HFFc6 (cell line): ENCODE measurements around the gene MVB12B. TPM values are rescaled to one million over a fixed set of nuclear protein-coding genes. Genes with fewer than 3 reads are reported as not detected.

Source experiments
- DNase-seq: peaks from one replicate; pipeline ENCODE4 v3.0.0-alpha.2; 2018
- H3K27ac Mint-ChIP-seq: 2 replicates; pipeline ENCODE4 v1.8.0; 2020; ENCODE audit warnings: mild to moderate bottlenecking, mixed read lengths
- H3K27me3 Mint-ChIP-seq: 2 replicates; pipeline ENCODE4 v1.8.0; 2021; ENCODE audit warnings: mild to moderate bottlenecking, moderate library complexity, mixed read lengths; ENCODE audit not compliant: insufficient read depth
- H3K36me3 Mint-ChIP-seq: 2 replicates; pipeline ENCODE4 v1.8.0; 2021; ENCODE audit warnings: low read depth, mixed read lengths
- H3K4me1 Mint-ChIP-seq: 2 replicates; pipeline ENCODE4 v1.8.0; 2020; ENCODE audit warnings: low read depth, mixed read lengths
- H3K4me3 Mint-ChIP-seq: 2 replicates; pipeline ENCODE4 v1.8.0; 2020; ENCODE audit warnings: mild to moderate bottlenecking, moderate library complexity, mixed read lengths
- H3K9me3 Mint-ChIP-seq: 2 replicates; pipeline ENCODE4 v1.8.0; 2020; ENCODE audit warnings: mild to moderate bottlenecking, mixed read lengths
- CTCF ChIP-seq: fragments of 200-600 bp; sonication (generic); IDR thresholded peaks from 2 replicates; pipeline ENCODE4 v1.5.0; 2021; ENCODE audit warnings: antibody characterized with exemption, mild to moderate bottlenecking
- total RNA-seq, 6 experiments: library from RNA; stranded (reverse); fragmentation: NEBNext Ultra II Directional; extraction: Animal tissue kit (Norgen Biotek cat#: 25700); gene quantifications; 2 replicates in 1 of 6; 3 replicates in 5 of 6; pipeline ENCODE4 v1.2.3, GENCODE V29; 2021

The MVB12B gene
- total RNA-seq, 6 experiments from 2014 or later: 4.4 to 8.3 (median 6.7) TPM

GRCh38 chr9:126295516-126295915, 31.1 kb upstream of the MVB12B start:
- no peak overlapping the region for H3K4me3 Mint-ChIP-seq
- H3K9me3 Mint-ChIP-seq: no peaks in the 10 kb centered on the region
- no peak for DNase-seq
- peaks cover 44% of the 10 kb centered on the region for H3K27me3 Mint-ChIP-seq
- no peaks in the 10 kb centered on the region for H3K36me3 Mint-ChIP-seq
- no peak overlapping the region for H3K27ac Mint-ChIP-seq
- TF ChIP-seq CTCF: no peak
- H3K4me1 Mint-ChIP-seq: no peaks in the 10 kb centered on the region

- H3K27me3 Mint-ChIP-seq: peaks cover 39% of the 10 kb centered on the region
- no peak for TF ChIP-seq CTCF
- no peak overlapping the region for H3K27ac Mint-ChIP-seq
- H3K4me3 Mint-ChIP-seq: no peak overlapping the region
- no peaks in the 10 kb centered on the region for H3K36me3 Mint-ChIP-seq
- no peaks in the 10 kb centered on the region for H3K9me3 Mint-ChIP-seq
- no peak for DNase-seq
- H3K4me1 Mint-ChIP-seq: no peaks in the 10 kb centered on the region
Observed at GRCh38 chr9:126295936-126296600, 30.6 kb upstream of the MVB12B start.

GRCh38 chr9:126296687-126297086, 29.9 kb upstream of the MVB12B start:
- Mint-ChIP-seq H3K4me3 (no peak overlapping the region), H3K36me3 (no peaks in the 10 kb centered on the region)

GRCh38 chr9:126297661-126298060, 29.0 kb upstream of the MVB12B start:
- Mint-ChIP-seq H3K9me3 (no peaks in the 10 kb centered on the region), H3K27ac (no peak overlapping the region), H3K36me3 (no peaks in the 10 kb centered on the region), H3K4me1 (no peaks in the 10 kb centered on the region), H3K4me3 (no peak overlapping the region), H3K27me3 (peaks cover 30% of the 10 kb centered on the region)
- TF ChIP-seq CTCF: no peak
- DNase-seq: no peak

More at GRCh38 chr9:126296687-126297086, 29.9 kb upstream of the MVB12B start:
- DNase-seq: no peak
- TF ChIP-seq CTCF: no peak
- Mint-ChIP-seq H3K4me1 (no peaks in the 10 kb centered on the region), H3K27me3 (peaks cover 34% of the 10 kb centered on the region), H3K27ac (no peak overlapping the region), H3K9me3 (no peaks in the 10 kb centered on the region)

GRCh38 chr9:126298063-126298801, 28.4 kb upstream of the MVB12B start:
- H3K4me1 Mint-ChIP-seq: no peaks in the 10 kb centered on the region
- no peak for DNase-seq
- no peak for TF ChIP-seq CTCF
- H3K4me3 Mint-ChIP-seq: no peak overlapping the region
- no peaks in the 10 kb centered on the region for H3K36me3 Mint-ChIP-seq
- H3K27ac Mint-ChIP-seq: no peak overlapping the region
- no peaks in the 10 kb centered on the region for H3K9me3 Mint-ChIP-seq
- H3K27me3 Mint-ChIP-seq: peaks cover 30% of the 10 kb centered on the region
